Adipocyte (in vitro differentiated cells): ENCODE measurements around the gene IFIH1.
A peak's percentile ranks its signal among the peaks of the same experiment; 100 is the strongest.

ENCODE experiments used
- DNase-seq: peaks from one replicate; pipeline ENCODE4 v3.0.0-alpha.2; 2015; ENCODE audit warnings: low read depth
- H3K27me3 ChIP-seq: replicated peaks from 2 replicates; pipeline ENCODE4 v1.7.0; 2013; ENCODE audit warnings: mild to moderate bottlenecking, low read length, moderate library complexity; ENCODE audit not compliant: control insufficient read depth, insufficient read depth
- H3K36me3 ChIP-seq: 2 replicates; pipeline ENCODE4 v1.7.0; 2013; ENCODE audit warnings: low read length, mild to moderate bottlenecking, moderate library complexity; ENCODE audit not compliant: control insufficient read depth, insufficient read depth, severe bottlenecking
- H3K4me1 ChIP-seq: 2 replicates; pipeline ENCODE4 v1.7.0; 2013; ENCODE audit warnings: mild to moderate bottlenecking, low read length, moderate library complexity; ENCODE audit not compliant: control insufficient read depth, insufficient read depth
- H3K4me3 ChIP-seq: 2 replicates; pipeline ENCODE4 v1.7.0; 2013; ENCODE audit warnings: mild to moderate bottlenecking, low read length, moderate library complexity
- H3K9ac ChIP-seq: 2 replicates; pipeline ENCODE4 v1.7.0; 2013; ENCODE audit warnings: mild to moderate bottlenecking, low read length, moderate library complexity
- H3K9me3 ChIP-seq: 2 replicates; pipeline ENCODE4 v1.7.0; 2013; ENCODE audit warnings: mild to moderate bottlenecking, low read length, moderate library complexity; ENCODE audit not compliant: control insufficient read depth

The IFIH1 gene

GRCh38 chr2:162282765-162283425, 35.6 kb downstream of the IFIH1 start:
- Histone ChIP-seq H3K4me1 (no peaks in the 10 kb centered on the region), H3K27me3 (no peaks in the 10 kb centered on the region), H3K4me3 (no peak overlapping the region), H3K36me3 (no peaks in the 10 kb centered on the region), H3K9me3 (no peaks in the 10 kb centered on the region), H3K9ac (no peak overlapping the region)
- no peak for DNase-seq

- no peak for DNase-seq
- no peaks in the 10 kb centered on the region for H3K27me3 ChIP-seq
- H3K36me3 ChIP-seq: no peaks in the 10 kb centered on the region
- H3K4me3 ChIP-seq: no peak overlapping the region
- H3K4me1 ChIP-seq: no peaks in the 10 kb centered on the region
- H3K9ac ChIP-seq: no peak overlapping the region
- no peaks in the 10 kb centered on the region for H3K9me3 ChIP-seq
Observed at GRCh38 chr2:162280654-162281053, 37.8 kb downstream of the IFIH1 start.

- Histone ChIP-seq H3K4me3 (no peak overlapping the region), H3K36me3 (no peaks in the 10 kb centered on the region), H3K27me3 (no peaks in the 10 kb centered on the region), H3K9me3 (no peaks in the 10 kb centered on the region), H3K4me1 (no peaks in the 10 kb centered on the region), H3K9ac (no peak overlapping the region)
- DNase-seq: no peak
Observed at GRCh38 chr2:162277381-162277780, 41.1 kb downstream of the IFIH1 start.

GRCh38 chr2:162267996-162268395, 50.5 kb downstream of the IFIH1 start:
- H3K27me3 ChIP-seq: no peaks in the 10 kb centered on the region
- DNase-seq: no peak
- peaks cover 14% of the 10 kb centered on the region for H3K4me1 ChIP-seq
- no peak overlapping the region for H3K4me3 ChIP-seq
- H3K9ac ChIP-seq: no peak overlapping the region
- no peaks in the 10 kb centered on the region for H3K9me3 ChIP-seq
- H3K36me3 ChIP-seq: no peaks in the 10 kb centered on the region

GRCh38 chr2:162267496-162267895, 51.0 kb downstream of the IFIH1 start:
- DNase-seq: no peak
- no peak overlapping the region for H3K9ac ChIP-seq
- H3K4me1 ChIP-seq: peaks cover 14% of the 10 kb centered on the region
- H3K27me3 ChIP-seq: no peaks in the 10 kb centered on the region
- no peaks in the 10 kb centered on the region for H3K36me3 ChIP-seq
- H3K9me3 ChIP-seq: no peaks in the 10 kb centered on the region
- H3K4me3 ChIP-seq: no peak overlapping the region

- Histone ChIP-seq H3K4me3 (no peak overlapping the region), H3K9me3 (no peaks in the 10 kb centered on the region), H3K36me3 (no peaks in the 10 kb centered on the region), H3K4me1 (peaks cover 21% of the 10 kb centered on the region), H3K27me3 (no peaks in the 10 kb centered on the region), H3K9ac (no peak overlapping the region)
- DNase-seq: no peak
Observed at GRCh38 chr2:162266460-162266760, 52.1 kb downstream of the IFIH1 start.

GRCh38 chr2:162265666-162266459, 52.6 kb downstream of the IFIH1 start:
- Histone ChIP-seq H3K4me1 (peaks cover 26% of the 10 kb centered on the region), H3K9me3 (no peaks in the 10 kb centered on the region), H3K27me3 (no peaks in the 10 kb centered on the region), H3K4me3 (no peak overlapping the region), H3K9ac (no peak overlapping the region), H3K36me3 (no peaks in the 10 kb centered on the region)
- no peak for DNase-seq

- H3K4me3 ChIP-seq: peak overlapping the region; percentile 73
- no peaks in the 10 kb centered on the region for H3K27me3 ChIP-seq
- DNase-seq: peak; percentile 61
- no peaks in the 10 kb centered on the region for H3K9me3 ChIP-seq
- H3K36me3 ChIP-seq: no peaks in the 10 kb centered on the region
- H3K4me1 ChIP-seq: peaks cover 61% of the 10 kb centered on the region
- peak overlapping the region; percentile 77 for H3K9ac ChIP-seq
Observed at GRCh38 chr2:162261032-162261945, 57.2 kb downstream of the IFIH1 start.

- H3K4me1 ChIP-seq: peaks cover 55% of the 10 kb centered on the region
- H3K9ac ChIP-seq: peak overlapping the region; percentile 35
- DNase-seq: peak; percentile 36
- H3K27me3 ChIP-seq: no peaks in the 10 kb centered on the region
- H3K4me3 ChIP-seq: no peak overlapping the region
- no peaks in the 10 kb centered on the region for H3K9me3 ChIP-seq
- no peaks in the 10 kb centered on the region for H3K36me3 ChIP-seq
Observed at GRCh38 chr2:162258686-162259085, 59.8 kb downstream of the IFIH1 start.

- DNase-seq: no peak
- peaks cover 55% of the 10 kb centered on the region for H3K4me1 ChIP-seq
Observed at GRCh38 chr2:162258169-162258568, 60.3 kb downstream of the IFIH1 start.

GRCh38 chr2:162257425-162257824, 61.1 kb downstream of the IFIH1 start:
- Histone ChIP-seq H3K4me3 (no peak overlapping the region), H3K4me1 (peaks cover 55% of the 10 kb centered on the region), H3K36me3 (no peaks in the 10 kb centered on the region), H3K9me3 (no peaks in the 10 kb centered on the region), H3K27me3 (no peaks in the 10 kb centered on the region), H3K9ac (peak overlapping the region; percentile 35)
- DNase-seq: peak; percentile 71

More at GRCh38 chr2:162258169-162258568, 60.3 kb downstream of the IFIH1 start:
- Histone ChIP-seq H3K36me3 (no peaks in the 10 kb centered on the region), H3K9ac (peak overlapping the region; percentile 35), H3K27me3 (no peaks in the 10 kb centered on the region), H3K9me3 (no peaks in the 10 kb centered on the region), H3K4me3 (peak overlapping the region; percentile 11)
